Activated CD4-positive, CD25-positive, alpha-beta regulatory T cell treated with anti-CD3 and anti-CD28 coated beads, Interleukin-2, amount 50 U/mL, for 16 hours (primary cell): ENCODE data around the gene WDR89.
"Not testable (repeated sequence)": the region's sequence is repeated elsewhere in the genome, so short reads cannot be mapped to it uniquely, and the experiment has no call there.

Source experiments
- DNase-seq: peaks from one replicate; pipeline ENCODE4 v3.0.0-alpha.2; 2020; ENCODE audit warnings: low read depth, low spot score

The WDR89 gene

DNA sequence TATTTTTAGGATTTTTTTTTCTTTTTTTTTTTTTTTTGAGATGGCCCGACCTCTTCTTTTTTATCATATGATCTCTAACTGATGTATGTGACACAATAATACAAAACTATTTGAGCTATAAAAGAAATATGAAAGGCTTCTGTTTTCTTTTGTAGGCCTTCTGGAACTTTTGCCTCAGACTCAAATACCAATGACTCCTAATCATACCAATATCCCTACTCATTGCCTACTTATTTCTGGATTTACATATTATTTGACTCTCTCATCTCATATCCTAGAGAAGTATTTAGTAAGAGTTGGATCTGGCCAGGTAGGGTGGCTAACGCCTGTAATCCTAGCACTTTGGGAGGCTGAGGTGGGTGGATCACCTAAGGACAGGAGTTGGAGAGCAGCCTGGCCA lies 12.7 kb upstream of the WDR89 start:
- DNase-seq: no peak

DNA sequence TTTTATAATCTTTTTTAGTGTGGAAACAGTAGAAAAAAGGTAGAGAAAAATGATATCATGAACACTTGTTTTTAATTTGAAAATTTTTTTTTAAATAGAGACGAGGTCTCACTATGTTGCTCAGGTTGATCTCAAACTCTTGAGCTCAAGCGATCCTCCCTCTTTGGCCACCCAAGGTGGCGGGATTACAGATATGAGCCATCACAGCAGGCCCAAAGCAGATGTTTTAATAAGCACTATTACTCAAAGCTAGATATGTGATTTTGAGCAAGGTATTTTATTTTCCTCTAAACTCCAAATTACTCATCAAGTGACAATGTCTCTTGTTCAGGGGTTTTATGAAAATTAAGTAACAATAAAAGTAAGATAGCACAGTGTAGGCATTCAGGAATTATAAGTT lies 10.7 kb upstream of the WDR89 start:
- no peak for DNase-seq

DNA sequence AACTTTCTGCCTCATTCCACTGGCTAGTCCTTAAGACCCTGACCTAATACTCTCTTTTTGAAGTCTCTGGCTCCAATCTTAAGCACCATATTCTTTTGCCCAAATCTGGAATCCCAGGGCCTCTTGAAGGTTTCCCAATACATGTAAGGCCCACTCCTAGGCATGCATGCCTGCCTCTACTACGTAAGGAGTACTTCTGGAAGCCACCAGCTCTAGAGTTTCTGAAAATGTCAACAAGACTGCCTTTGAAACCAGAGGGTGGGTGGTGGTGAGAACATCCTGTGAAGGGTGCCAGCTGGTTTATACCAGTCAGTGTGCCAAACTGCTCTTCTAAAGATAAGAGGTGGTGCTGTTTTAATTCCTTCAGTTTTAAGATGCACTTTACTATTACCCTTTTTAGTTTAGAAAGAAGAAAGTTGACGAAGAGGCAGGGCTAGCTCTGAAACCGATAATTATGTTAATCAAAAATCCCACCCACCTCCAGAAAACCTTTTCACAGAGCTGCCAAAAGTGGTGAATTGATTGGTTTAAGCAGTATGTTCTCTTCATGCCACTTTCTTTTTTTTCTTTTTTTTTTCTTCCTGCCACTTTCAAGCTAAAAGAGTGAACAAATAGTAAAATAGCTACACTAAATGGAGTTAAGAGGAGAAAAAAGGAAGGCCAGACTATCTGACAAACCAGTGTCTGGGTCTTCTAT lies 8.7 kb upstream of the WDR89 start:
- DNase-seq: peak; percentile 34

DNA sequence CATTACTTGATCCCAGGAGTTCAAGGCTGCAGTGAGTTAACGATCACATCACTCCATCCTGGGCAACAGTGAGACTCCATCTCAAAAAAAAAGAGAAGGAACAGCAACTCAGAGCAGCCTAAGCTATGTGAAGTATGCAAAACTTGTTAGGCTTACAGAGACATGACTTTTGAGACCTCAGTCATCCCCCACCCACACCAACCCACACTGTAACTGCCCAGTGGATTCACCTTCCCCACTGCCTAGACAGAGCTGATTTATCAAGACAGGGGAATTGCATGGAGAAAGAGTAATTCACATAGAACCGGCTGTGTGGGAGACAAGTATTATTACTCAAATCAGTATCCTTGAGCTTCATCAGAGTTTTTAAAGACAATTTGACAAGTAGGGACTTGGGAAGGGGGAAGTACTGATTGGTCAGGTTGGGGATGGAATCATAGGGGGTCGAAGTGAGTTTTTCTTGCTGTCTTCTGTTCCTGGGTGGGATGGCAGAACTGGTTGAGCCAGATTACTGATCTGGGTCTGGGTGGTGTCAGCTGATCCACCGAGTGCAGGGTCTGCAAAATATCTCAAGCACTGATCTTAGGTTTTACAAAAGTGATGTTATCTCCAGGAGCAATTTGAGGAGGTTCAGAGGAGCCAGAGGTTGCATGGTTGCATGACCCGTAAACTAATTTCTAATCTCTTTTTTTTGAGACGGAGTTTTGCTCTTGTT lies 6.2 kb upstream of the WDR89 start:
- no peak for DNase-seq

DNA sequence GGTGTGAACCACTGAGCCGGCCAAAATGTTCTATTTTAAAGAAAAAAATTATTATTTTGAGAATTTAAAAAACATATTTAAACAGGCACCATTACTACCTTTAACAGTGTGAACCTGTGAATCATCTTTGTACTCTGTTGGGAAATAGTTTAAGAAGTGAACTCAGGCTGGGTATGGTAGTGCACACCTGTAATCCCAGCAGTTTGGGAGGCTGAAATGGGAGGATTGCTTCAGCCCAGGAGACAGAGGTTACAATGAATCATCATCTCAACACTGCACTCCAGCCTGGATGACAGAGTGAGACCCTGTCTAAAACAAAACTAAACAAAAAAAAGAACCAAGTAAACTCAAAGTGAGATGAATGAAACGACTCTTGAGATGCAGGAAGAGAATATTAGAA lies 3.1 kb upstream of the WDR89 start:
- DNase-seq: no peak

DNA sequence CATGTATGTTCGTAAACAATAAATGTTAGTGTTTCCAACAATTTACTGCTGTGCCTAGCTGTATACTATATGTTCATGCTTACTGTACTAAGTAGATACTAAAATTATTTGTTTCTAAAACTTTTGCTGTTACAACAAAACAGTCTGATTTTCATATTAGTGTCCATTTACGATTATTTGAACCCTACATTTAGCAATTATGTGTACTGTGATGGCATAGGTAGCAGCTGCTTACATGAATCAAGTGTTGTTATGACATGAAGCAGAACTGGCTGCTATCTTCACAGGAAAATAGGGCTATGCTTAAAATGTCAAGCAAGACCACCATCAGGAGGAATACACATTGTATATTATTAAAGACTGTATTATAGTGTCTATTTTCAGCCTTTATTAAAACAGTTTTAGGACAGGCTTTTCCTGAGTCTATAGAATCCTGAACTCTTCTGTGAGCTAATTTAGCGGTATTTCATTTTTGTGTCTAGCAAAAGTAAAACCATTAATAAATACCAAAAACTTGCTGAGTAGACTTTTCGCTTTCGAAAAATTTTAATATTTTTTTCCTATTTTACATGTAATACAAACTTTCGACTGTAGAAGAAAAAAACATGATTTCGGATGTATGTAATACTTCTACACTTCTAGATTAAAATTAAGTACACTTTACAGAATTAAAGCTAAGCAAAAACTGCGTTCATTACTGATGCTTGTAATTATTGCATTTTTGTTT lies 1.1 kb upstream of the WDR89 start:
- no peak for DNase-seq

DNA sequence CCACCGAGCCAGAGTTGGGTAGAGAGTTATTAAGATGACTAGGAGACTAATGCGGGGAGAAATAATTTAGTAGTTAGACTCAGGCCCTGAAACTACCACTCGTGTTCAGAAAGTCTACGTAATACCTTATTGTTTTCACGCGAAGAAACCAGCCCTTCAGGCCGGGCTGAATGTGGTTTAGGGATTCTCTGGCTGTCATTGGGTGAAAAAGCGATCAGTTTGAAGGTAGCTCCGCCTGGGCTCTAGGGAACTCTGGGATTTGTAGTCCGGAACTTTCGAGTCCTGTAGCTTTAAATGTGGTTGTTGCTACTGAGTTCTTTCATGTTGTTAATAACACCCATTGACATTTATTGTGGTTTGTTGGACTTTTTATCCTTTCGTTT lies 549 bp upstream of the WDR89 start:
- peak; percentile 76 for DNase-seq

DNA sequence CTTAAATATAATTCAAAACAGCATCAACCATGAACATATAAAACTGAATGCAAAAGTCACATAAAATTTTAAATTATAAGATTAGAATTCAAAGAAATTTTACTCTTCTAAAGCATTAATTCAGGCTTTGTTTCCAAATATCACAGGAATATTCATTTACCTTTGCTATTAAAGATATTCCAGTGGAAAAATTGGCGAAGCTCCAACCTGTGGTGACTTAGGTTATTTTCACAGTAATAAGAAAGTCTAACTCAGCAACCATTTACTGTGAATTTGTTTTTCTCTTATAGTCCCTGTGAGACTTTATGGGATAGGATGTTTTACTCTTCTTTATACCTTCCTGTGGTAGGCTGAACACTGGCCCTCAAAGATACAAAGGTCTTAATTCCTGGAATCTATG lies 3.2 kb downstream of the WDR89 start:
- no peak for DNase-seq

DNA sequence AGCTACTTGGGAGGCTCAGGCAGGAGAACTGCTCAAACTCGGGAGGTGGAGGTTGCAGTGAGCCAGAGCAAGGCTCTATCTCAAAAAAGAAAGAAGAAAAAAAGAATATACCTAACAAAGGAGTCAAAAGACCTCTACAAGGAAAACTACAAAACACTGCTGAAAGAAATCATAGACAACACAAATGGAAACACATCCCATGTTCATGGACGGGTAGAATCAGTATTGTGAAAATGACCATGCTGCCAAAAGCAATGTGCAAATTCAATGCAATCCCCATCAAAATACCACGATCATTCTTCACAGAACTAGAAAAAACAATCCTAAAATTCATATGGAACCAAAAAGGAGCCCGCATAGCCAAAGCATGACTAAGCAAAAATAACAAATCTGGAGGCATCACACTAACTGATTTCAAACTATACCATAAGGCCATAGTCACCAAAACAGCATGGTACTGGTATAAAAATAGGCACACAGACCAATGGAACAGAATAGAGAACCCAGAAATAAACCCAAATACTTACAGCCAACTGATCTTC lies 5.5 kb downstream of the WDR89 start:
- not testable (repeated sequence) for DNase-seq

DNA sequence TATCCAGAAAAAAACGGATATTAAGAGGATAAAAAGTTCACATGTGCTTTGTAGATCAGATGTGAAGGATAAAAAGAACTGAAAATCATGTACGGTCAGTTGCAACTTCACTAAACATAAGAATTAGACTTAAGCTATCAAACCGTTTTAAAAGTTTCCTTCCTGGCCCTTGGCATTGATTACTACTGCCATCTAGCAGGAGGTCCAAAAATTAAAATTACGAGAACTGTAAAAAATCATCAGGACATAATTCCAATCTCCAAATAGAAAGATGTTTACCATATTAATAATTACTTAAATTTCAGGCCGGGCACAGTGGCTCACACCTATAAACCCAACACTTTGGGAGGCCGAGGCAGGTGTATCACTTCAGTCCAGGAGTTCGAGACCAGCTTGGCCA lies 7.9 kb downstream of the WDR89 start:
- DNase-seq: no peak

DNA sequence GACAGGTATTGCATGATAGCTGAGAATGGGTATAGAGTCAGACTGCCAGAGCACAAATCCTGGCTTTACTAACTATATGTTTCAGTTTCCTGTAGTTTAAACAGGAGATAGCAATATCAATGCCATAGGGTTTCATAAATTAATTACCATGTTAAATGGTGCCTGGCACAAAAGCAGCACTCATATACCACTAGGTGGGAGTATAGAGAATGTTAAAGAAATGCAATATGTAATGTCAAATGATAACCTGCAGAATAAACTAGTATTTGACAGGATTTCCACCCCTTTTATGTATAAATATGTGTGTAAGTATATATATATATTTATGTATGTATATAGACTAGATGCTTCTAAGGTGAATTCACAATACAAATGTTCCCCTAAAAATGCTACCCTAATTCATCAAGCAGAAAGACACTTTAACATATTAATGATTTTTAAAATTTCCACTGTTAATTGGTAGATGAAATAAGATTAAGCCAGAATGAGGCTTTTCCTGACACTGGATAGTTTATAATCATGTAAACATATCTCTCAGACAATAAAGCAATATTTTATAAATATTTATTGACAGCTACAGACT lies 8.6 kb downstream of the WDR89 start:
- DNase-seq: no peak

DNA sequence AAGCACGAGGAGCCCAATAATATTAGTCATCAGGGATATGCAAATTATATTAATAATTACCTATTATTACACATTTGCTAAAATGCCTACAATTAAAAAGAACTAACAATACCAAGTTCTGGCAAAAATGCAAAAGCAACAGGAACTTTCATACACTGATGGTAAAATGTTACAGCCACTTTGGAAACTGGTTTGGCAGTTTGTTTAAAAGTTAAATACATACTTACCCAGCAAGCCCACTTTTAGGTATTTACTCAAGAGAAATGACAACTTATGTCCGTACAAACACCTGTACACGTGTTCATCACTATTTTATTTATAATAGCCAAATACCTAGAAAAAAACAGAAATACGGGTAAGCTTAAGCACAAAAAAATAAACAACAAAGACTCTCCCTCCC lies 17.0 kb downstream of the WDR89 start:
- DNase-seq: no peak

DNA sequence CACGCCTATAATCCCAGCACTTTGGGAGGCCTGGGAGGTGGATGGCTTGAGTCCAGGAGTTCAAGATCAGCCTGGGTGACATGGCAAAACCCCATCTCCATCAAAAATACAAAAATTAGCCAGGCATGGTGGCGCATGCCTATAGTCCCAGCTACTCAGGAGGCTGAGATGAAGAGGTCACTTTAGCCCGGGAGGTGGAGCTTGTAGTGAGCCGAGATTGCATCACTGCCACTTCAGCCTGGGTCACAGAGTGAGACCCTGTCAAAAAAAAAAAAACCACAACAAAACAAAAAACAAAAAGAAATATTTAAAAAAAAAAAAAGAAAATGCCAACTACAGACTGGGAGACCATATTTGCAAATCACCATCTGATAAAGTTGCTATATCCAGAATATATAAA lies 17.5 kb downstream of the WDR89 start:
- no peak for DNase-seq

DNA sequence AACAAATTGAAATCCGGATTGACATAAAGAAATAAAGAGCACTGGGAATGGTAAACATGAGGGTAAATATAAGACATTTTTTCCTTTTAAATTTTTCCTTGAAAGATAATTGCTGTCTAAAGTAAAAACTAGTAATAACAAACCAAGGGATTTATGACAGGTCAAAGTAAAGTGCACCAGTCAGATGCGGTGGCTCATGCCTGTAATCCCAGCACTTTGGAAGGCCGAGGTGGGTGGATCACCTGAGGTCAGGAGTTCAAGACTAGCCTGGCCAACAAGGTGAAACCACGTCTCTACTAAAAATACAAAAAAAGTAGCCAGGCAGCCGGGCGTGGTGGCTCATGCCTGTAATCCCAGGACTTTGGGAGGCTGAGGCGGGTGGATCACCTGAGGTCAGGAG lies 19.7 kb downstream of the WDR89 start:
- not testable (repeated sequence) for DNase-seq

DNA sequence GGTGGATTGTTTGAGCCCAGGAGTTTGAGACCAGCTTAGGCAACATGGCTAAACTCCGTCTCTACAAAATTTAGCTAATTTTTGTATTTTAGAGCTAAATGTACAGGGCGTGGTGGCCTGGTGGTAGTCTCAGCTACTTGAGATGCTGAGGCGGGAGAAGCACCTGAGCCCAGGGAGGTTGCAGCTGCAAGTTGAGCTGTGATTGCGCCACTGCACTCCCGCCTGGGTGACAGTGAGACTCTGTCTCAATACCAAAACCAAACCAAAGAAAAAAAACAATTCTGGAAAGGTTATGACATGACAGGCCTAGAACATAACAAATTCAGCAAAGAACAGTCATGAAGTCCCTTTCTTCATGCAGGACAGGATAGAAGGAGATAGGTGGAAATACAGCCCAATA lies 25.7 kb downstream of the WDR89 start:
- no peak for DNase-seq

DNA sequence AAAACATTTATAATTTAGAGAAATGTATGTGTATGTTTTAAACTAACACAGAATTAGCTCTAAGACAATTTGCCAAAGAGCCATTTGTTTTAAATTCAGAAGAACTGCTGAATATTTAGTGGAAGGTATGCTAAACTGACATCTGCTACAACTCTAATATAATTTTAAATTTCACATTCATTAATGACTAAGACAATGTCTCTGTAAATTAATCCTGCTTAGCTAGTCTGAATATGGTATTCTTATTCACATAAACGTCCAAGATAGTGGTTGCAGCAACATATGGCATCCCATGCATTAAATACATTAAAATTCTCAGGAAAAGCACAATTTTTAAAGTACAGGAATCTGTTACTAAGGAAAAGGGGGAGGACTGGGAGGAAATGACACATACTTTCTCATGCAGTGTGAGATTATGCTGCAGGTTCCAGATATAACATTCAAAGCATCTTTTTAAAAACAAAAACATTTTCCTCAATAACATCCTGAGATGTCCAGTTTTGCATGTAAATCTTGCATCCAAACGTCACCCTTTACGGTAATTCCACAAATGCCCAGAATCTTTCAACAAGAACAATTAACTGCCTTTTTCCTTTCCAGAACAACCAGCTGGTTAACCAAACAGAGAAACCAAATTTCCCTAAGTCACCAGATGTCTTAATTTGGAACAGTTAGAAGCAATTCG lies 26.9 kb downstream of the WDR89 start:
- DNase-seq: no peak

DNA sequence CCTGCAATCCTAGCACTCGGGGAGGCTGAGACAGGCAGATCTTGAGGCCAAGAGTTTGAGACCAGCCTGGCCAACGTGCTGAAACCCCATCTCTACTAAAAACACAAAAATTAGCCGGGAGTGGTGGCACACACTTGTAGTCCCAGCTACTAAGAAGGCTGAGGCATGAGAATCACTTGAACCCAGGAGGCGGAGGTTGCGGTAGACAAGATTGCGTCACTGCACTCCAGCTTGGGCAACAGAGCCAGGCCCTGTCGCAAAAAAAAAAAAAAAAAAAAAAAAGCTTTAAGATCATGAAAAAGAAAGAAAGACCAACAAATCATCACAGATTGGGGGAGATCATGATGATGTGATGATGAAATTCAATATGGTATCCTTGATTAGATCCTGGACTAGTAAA lies 30.6 kb downstream of the WDR89 start:
- DNase-seq: no peak

DNA sequence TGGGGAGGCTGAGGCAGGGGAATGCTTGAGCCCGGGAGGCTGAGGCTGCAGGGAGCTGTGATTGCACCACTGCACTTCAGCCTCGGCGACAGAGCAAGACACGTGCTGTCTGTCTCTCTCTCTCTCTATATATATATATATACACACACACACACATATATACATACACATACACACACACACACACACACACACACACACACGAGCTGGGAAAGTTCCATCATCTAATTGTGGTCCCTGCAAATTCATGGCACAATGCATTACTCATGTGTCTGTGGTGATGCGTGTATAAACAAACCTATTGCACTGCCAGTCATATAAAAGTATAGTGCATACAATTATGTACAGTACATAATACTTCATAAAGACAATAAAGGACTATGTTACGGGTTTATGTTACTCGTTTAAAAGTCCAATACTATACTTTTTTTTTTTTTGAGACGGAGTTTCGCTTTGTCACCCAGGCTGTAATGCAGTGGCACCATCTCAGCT lies 36.6 kb downstream of the WDR89 start:
- no peak for DNase-seq

DNA sequence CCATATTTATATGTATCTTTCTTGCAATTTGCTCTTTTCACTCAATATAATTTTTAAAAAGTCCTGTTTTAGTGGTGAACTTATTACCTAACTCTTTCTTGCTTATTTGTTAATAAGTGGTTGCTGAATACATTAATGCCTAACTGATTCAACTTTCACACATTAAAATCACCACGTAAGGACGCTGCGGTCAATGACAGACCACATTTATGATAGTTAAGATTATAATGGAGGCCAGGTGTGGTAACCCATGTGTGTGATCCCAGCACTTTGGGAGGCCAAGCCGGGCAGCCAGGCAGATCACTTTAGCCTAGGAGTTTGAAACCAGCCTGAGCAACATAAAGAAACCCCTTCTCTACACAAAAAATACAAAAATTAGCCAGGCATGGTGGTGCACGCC lies 37.0 kb downstream of the WDR89 start:
- DNase-seq: no peak

DNA sequence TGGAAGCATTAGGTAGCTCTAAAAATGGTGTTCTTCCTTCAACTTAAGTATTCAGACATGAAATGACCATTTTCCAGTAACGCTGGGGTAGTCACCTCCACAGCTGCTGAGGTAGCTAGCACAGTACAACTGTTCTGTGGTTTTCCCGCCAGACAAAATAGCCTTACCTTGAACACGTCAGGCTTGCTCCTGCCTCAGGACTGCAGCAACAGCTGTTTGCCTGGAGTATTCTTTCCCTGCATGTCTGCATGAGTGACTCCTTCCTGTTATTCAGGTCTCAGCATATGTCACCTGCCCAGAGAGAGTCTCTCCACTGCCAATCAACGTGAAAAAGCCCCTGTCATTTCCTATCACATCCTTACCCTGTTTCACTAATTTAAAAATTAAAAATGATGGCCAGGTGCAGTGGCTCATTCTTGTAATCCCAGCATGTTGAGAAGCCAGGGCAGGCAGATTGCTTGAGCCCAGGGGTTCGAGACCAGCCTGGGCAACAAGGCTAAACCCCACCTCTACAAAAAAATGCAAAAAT lies 37.9 kb downstream of the WDR89 start:
- no peak for DNase-seq

DNA sequence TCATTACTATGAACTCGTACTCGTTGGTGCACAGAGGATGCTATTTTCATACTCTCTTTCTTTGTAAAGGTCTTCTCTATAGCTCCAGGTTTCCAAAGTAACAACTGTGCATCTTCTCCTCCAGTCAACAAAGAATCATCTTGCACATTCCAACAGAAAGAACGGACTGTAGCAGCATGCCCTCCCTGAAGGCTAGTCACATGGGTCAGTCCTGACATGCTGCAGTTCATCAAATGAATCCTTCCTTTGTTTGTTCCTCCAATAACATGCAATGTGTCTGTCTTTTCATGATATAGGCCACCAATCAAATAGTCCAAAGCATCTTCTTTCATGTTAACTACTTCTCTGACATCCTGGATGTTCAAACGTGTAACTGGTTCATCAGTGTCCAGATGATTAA lies 42.9 kb downstream of the WDR89 start:
- DNase-seq: no peak
